OCI-LY7 (cell line): Measurements from ENCODE around the gene CCBE1.

ENCODE experiments used
- CTCF ChIP-seq: fragments of 200-600 bp; sonication (generic); conservative IDR thresholded peaks from 2 replicates; pipeline ENCODE4 v1.5.1; 2014; ENCODE audit warnings: mild to moderate bottlenecking, antibody characterized with exemption, low read length, moderate library complexity, mixed read lengths
- EZH2phosphoT487 ChIP-seq: fragments of 200-600 bp; sonication (generic); IDR thresholded peaks from 2 replicates; pipeline ENCODE4 v1.6.1; 2018; ENCODE audit warnings: low read depth, borderline replicate concordance, mild to moderate bottlenecking, mixed run types, antibody characterized with exemption, low read length, moderate library complexity, mixed read lengths

- no peak for TF ChIP-seq CTCF
- no peak for TF ChIP-seq EZH2phosphoT487
Observed at GRCh38 chr18:59431131-59431530, 266.1 kb downstream of the CCBE1 start.
